Keratinocyte (primary cell): Measurements from ENCODE around the gene MYBPC3. TPM values are rescaled to one million over a fixed set of nuclear protein-coding genes. Genes with fewer than 3 reads are reported as not detected.

Experiments
- DNase-seq: peaks from one replicate; pipeline ENCODE4 v3.0.0-alpha.2; 2011; ENCODE audit warnings: low read depth, missing footprints, low spot score
- FAIRE-seq: peaks from 2 replicates; lab custom pipeline; 2011; peaks lifted over from hg19 to GRCh38; lab: Jason Lieb, UNC
- H2AFZ ChIP-seq: 2 replicates; pipeline ENCODE4 v1.6.0; 2012; ENCODE audit warnings: low read length, control low read depth, inconsistent platforms; ENCODE audit not compliant: control insufficient read depth
- H3K27ac ChIP-seq: 2 replicates; pipeline ENCODE4 v1.5.1; 2011; ENCODE audit warnings: low read length; ENCODE audit not compliant: control insufficient read depth, insufficient read depth
- H3K27me3 ChIP-seq: 3 replicates; pipeline ENCODE4 v1.6.0; 2011; ENCODE audit warnings: low read length; ENCODE audit not compliant: control insufficient read depth, insufficient read depth; ENCODE audit errors: extremely low read depth
- H3K36me3 ChIP-seq, 2 experiments: 2 replicates in 1 of 2; 3 replicates in 1 of 2; pipeline ENCODE4 v1.5.1; 2011; ENCODE audit warnings: low read length in 2 of 2, mild to moderate bottlenecking in 1 of 2; ENCODE audit not compliant: control insufficient read depth in 2 of 2, insufficient read depth in 2 of 2; ENCODE audit errors: extremely low read depth in 1 of 2
- H3K4me1 ChIP-seq: 3 replicates; pipeline ENCODE4 v1.5.1; 2011; ENCODE audit warnings: low read length; ENCODE audit not compliant: control insufficient read depth, insufficient read depth; ENCODE audit errors: extremely low read depth
- H3K4me2 ChIP-seq: 3 replicates; pipeline ENCODE4 v1.6.0; 2011; ENCODE audit warnings: low read depth, low read length; ENCODE audit not compliant: control insufficient read depth, insufficient read depth; ENCODE audit errors: extremely low read depth
- H3K4me3 ChIP-seq, 3 experiments: fragments of 200-600 bp in 1 of 3; sonication (generic) in 1 of 3; 2 replicates in 2 of 3; 3 replicates in 1 of 3; pipeline ENCODE4 v1.5.1; 2011 to 2016; ENCODE audit warnings: low read length in 3 of 3, mild to moderate bottlenecking in 3 of 3, control low read depth in 2 of 3, inconsistent platforms in 1 of 3, low read depth in 1 of 3, mixed read lengths in 1 of 3, mixed run types in 1 of 3, moderate library complexity in 1 of 3; ENCODE audit not compliant: control insufficient read depth in 2 of 3, insufficient read depth in 2 of 3; ENCODE audit errors: extremely low read depth in 1 of 3
- H3K79me2 ChIP-seq: 2 replicates; pipeline ENCODE4 v1.6.0; 2012; ENCODE audit warnings: low read length; ENCODE audit not compliant: control insufficient read depth, insufficient read depth
- H3K9ac ChIP-seq: 3 replicates; pipeline ENCODE4 v1.6.0; 2011; ENCODE audit warnings: low read length; ENCODE audit not compliant: control insufficient read depth, insufficient read depth; ENCODE audit errors: extremely low read depth
- H3K9me1 ChIP-seq: 3 replicates; pipeline ENCODE4 v1.6.0; 2011; ENCODE audit warnings: low read length; ENCODE audit not compliant: control insufficient read depth, insufficient read depth; ENCODE audit errors: extremely low read depth
- H3K9me3 ChIP-seq: 2 replicates; pipeline ENCODE4 v1.5.1; 2012; ENCODE audit warnings: low read depth, low read length; ENCODE audit not compliant: control insufficient read depth
- H4K20me1 ChIP-seq: 3 replicates; pipeline ENCODE4 v1.6.0; 2011; ENCODE audit warnings: low read length; ENCODE audit not compliant: control insufficient read depth, insufficient read depth; ENCODE audit errors: extremely low read depth
- EZH2 ChIP-seq: IDR thresholded peaks from one replicate; pipeline ENCODE4 v1.6.1; 2012; ENCODE audit warnings: inconsistent platforms, mild to moderate bottlenecking, low read length, moderate library complexity
- dilution Hi-C: fragments of 300-500 bp; cut with MboI; formaldehyde crosslinking; loops from one replicate; pipeline ENCODE4 v1.7.0; 2020; ENCODE audit warnings: low sequenced_read_pairs; ENCODE audit not compliant: extremely low pct_ligation_motif_present
- polyA plus RNA-seq, 5 experiments: library from polyadenylated mRNA; depleted of rRNA in 3 of 5; stranded (reverse) in 3 of 5; stranded (forward) in 1 of 5; unstranded in 1 of 5; fragments of >200 nt; gene quantifications; 1 replicate in 1 of 5; 2 replicates in 3 of 5; 3 replicates in 1 of 5; pipeline versions ENCODE4 v1.2.1 to v1.2.3, GENCODE V29; 2011 to 2012; ENCODE audit warnings: missing spikeins in 2 of 5, low read depth in 1 of 5, low replicate concordance in 1 of 5
- TF ChIP-seq, protein P1 (sequence below), 3 experiments: IDR thresholded peaks in 1 of 3; conservative IDR thresholded peaks in 1 of 3; optimal IDR thresholded peaks in 1 of 3; 2 replicates in 2 of 3; 3 replicates in 1 of 3; pipeline versions ENCODE3 to v1.5.1; 2011; ENCODE audit warnings: low read length in 3 of 3, mild to moderate bottlenecking in 3 of 3, moderate library complexity in 2 of 3, control low read depth in 1 of 3, inconsistent platforms in 1 of 3; ENCODE audit not compliant: insufficient read depth in 2 of 3; ENCODE audit errors: extremely low read depth in 1 of 3

Gene MYBPC3
- polyA plus RNA-seq, 1 donor (not counting 4 experiments of a cell fraction or from before 2014, with no cell fraction given), result not detected

DNA sequence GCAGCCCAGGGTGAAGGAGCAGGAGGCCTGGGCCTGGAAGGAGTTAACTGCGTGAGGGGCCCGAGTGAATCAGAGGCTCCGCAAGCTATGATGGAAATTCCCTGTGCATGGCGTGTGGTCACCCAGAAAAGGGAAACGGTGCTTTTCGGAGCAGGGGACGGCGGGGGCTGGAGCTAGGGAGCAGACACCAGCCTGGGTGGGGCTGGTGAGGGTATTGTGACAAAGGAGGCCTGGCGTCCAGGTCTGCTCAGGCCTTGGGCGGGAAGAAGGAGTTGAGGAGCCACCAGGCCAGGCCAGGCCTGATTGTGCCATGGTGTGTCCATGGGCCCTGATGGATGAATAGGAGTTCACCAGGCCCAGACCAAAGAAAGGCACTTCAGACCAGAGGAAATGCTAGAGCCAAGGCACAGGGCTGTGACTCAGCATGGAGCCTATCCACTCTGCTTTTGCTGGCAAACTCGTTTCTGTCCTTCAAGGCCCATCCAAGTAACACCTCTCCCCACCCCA is 38.6 kb upstream of the MYBPC3 start:
- no peak for DNase-seq
- no peak overlapping the region for H2AFZ ChIP-seq
- H3K4me3 ChIP-seq, result no peak overlapping the region
- H3K79me2 ChIP-seq, result no peaks in the 10 kb centered on the region
- dilution Hi-C loops, result no loop called here
- H3K9me1 ChIP-seq, result no peaks in the 10 kb centered on the region
- TF ChIP-seq, protein P1, sequence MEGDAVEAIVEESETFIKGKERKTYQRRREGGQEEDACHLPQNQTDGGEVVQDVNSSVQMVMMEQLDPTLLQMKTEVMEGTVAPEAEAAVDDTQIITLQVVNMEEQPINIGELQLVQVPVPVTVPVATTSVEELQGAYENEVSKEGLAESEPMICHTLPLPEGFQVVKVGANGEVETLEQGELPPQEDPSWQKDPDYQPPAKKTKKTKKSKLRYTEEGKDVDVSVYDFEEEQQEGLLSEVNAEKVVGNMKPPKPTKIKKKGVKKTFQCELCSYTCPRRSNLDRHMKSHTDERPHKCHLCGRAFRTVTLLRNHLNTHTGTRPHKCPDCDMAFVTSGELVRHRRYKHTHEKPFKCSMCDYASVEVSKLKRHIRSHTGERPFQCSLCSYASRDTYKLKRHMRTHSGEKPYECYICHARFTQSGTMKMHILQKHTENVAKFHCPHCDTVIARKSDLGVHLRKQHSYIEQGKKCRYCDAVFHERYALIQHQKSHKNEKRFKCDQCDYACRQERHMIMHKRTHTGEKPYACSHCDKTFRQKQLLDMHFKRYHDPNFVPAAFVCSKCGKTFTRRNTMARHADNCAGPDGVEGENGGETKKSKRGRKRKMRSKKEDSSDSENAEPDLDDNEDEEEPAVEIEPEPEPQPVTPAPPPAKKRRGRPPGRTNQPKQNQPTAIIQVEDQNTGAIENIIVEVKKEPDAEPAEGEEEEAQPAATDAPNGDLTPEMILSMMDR (optimal IDR thresholded peaks at IDR 0.05 in 1 of 3, IDR thresholded peaks at IDR 0.05 in 1 of 3, conservative IDR thresholded peaks at IDR 0.05 in 1 of 3; ENCODE audit: extremely low read depth in 1 of 3, insufficient read depth in 2 of 3, low read length in 3 of 3), result no peak
- no peak for TF ChIP-seq EZH2
- no peak overlapping the region for H3K27ac ChIP-seq
- H3K9ac ChIP-seq, result no peak overlapping the region
- FAIRE-seq, result no peak
- H4K20me1 ChIP-seq, result no peaks in the 10 kb centered on the region
- H3K4me2 ChIP-seq, result no peak overlapping the region
- peaks cover 12% of the 10 kb centered on the region for H3K4me1 ChIP-seq
- H3K9me3 ChIP-seq, result no peaks in the 10 kb centered on the region
- no peaks in the 10 kb centered on the region for H3K36me3 ChIP-seq
- no peaks in the 10 kb centered on the region for H3K27me3 ChIP-seq

DNA sequence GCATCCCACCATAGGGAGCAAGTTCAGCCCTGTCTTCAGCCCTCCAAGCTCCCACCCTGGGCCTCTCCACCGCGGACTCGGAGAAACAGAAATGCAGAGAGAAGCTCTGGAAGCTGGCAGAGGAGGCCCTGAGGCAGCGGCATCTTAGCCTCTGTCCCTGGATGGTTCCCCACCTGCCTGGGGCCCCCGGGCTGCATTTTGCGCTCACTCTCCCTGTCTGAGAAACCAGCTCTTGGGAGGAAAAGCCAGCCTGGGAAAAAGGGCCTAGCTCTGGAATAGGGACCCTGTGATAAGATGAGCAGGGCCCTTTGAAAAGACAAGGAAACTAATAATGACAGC is 37.9 kb upstream of the MYBPC3 start:
- Histone ChIP-seq H3K27me3 (no peaks in the 10 kb centered on the region), H3K27ac (no peak overlapping the region)
- no peak for FAIRE-seq

More for the DNA sequence above, 37.9 kb upstream of the MYBPC3 start:
- no peaks in the 10 kb centered on the region for H3K9me3 ChIP-seq
- no peaks in the 10 kb centered on the region for H3K79me2 ChIP-seq
- no peak for DNase-seq
- TF ChIP-seq, protein P1 (optimal IDR thresholded peaks at IDR 0.05 in 1 of 3, IDR thresholded peaks at IDR 0.05 in 1 of 3, conservative IDR thresholded peaks at IDR 0.05 in 1 of 3; ENCODE audit: extremely low read depth in 1 of 3, insufficient read depth in 2 of 3, low read length in 3 of 3), result no peak
- no peak for TF ChIP-seq EZH2
- H3K9me1 ChIP-seq, result no peaks in the 10 kb centered on the region
- dilution Hi-C loops, result no loop called here
- no peak overlapping the region for H3K4me2 ChIP-seq
- H3K4me3 ChIP-seq, result no peak overlapping the region
- no peaks in the 10 kb centered on the region for H4K20me1 ChIP-seq
- peaks cover 12% of the 10 kb centered on the region for H3K4me1 ChIP-seq
- H3K9ac ChIP-seq, result no peak overlapping the region
- no peak overlapping the region for H2AFZ ChIP-seq
- no peaks in the 10 kb centered on the region for H3K36me3 ChIP-seq
